SK-N-SH (cell line): ENCODE measurements around the gene TP63.

Source experiments
- CTCF ChIP-seq: fragments of 200-600 bp; sonication (generic); IDR thresholded peaks from 2 replicates; pipeline ENCODE4 v1.6.1; 2017; ENCODE audit warnings: antibody characterized with exemption, mild to moderate bottlenecking, moderate library complexity
- EZH2phosphoT487 ChIP-seq: fragments of 200-600 bp; sonication (generic); IDR thresholded peaks from 2 replicates; pipeline ENCODE4 v1.6.1; 2017; ENCODE audit warnings: low read depth, mixed run types, mild to moderate bottlenecking, antibody characterized with exemption, moderate library complexity, borderline replicate concordance
- FOSL2 ChIP-seq: IDR thresholded peaks from 2 replicates; pipeline ENCODE4 v1.4.0; 2012; ENCODE audit warnings: low read depth, mild to moderate bottlenecking, moderate library complexity, borderline replicate concordance
- JUND ChIP-seq: IDR thresholded peaks from 2 replicates; pipeline ENCODE4 v1.4.0; 2012
- MAX ChIP-seq: IDR thresholded peaks from 2 replicates; pipeline ENCODE4 v1.4.0; 2012; ENCODE audit warnings: low read depth
- MXI1 ChIP-seq: IDR thresholded peaks from 2 replicates; pipeline ENCODE4 v1.6.1; 2012; ENCODE audit warnings: mild to moderate bottlenecking, low read depth, low read length, improper control_type of control experiment
- RAD21 ChIP-seq: IDR thresholded peaks from 2 replicates; pipeline ENCODE4 v1.6.1; 2012; ENCODE audit warnings: mild to moderate bottlenecking, low read length
- REST ChIP-seq: IDR thresholded peaks from 2 replicates; pipeline ENCODE4 v1.6.1; 2012; ENCODE audit warnings: mild to moderate bottlenecking, low read depth, low read length, moderate library complexity
- SMC3 ChIP-seq: IDR thresholded peaks from 2 replicates; pipeline ENCODE4 v1.6.1; 2012; ENCODE audit warnings: low read depth, low read length, improper control_type of control experiment
- TEAD4 ChIP-seq: IDR thresholded peaks from 2 replicates; pipeline ENCODE4 v1.4.0; 2012; ENCODE audit warnings: mild to moderate bottlenecking, borderline replicate concordance; ENCODE audit not compliant: insufficient read depth
- ZBTB33 ChIP-seq: IDR thresholded peaks from 2 replicates; pipeline ENCODE4 v1.4.0; 2012; ENCODE audit warnings: low read depth, borderline replicate concordance

- no peak for TF ChIP-seq CTCF
- no peak for TF ChIP-seq REST
- TF ChIP-seq EZH2phosphoT487, result no peak
- TF ChIP-seq JUND, result no peak
- no peak for TF ChIP-seq SMC3
- TF ChIP-seq MAX, result no peak
- no peak for TF ChIP-seq RAD21
- no peak for TF ChIP-seq MXI1
- TF ChIP-seq TEAD4, result no peak
- no peak for TF ChIP-seq ZBTB33
- no peak for TF ChIP-seq FOSL2
Measured at GRCh38 chr3:189789432-189789831, 158.2 kb downstream of the TP63 start.
